SK-N-SH (cell line): ENCODE results near the gene ABHD17B. TPM values are rescaled to one million over a fixed set of nuclear protein-coding genes. Genes with fewer than 3 reads are reported as not detected.

Source experiments
- CTCF ChIA-PET: fragments of 300-600, 350-600 bp; formaldehyde crosslinking; extraction: SDS; loops from one replicate; lab custom pipeline; 2021; lab: Yijun Ruan, JAX
- POLR2A ChIA-PET: fragments of 350-600 bp; sonication (Branson Sonifier 250); formaldehyde crosslinking; extraction: SDS; loops from one replicate; lab custom pipeline; 2020; ENCODE audit warnings: antibody characterized with exemption, inconsistent platforms; lab: Yijun Ruan, JAX
- DNase-seq: peaks from one replicate; pipeline ENCODE4 v3.0.0; 2012
- H2AFZ ChIP-seq: fragments of 200-600 bp; sonication (generic); 2 replicates; pipeline ENCODE4 v1.8.1; 2016; ENCODE audit warnings: antibody characterized with exemption, mild to moderate bottlenecking, low read depth
- H3F3A ChIP-seq: fragments of 200-600 bp; sonication (generic); replicated peaks from 2 replicates; pipeline ENCODE3; 2016; ENCODE audit warnings: antibody characterized with exemption, mild to moderate bottlenecking; ENCODE audit not compliant: insufficient read depth
- H3K27ac ChIP-seq, 2 experiments: fragments of 200-500 bp in 1 of 2; fragments of 200-600 bp in 1 of 2; sonication (Bioruptor generic) in 1 of 2; sonication (generic), shearing (Covaris generic) in 1 of 2; 2 replicates each; pipeline versions ENCODE4 v1.5.1 to v1.6.1; 2014 to 2016; ENCODE audit warnings: low read depth in 2 of 2, inconsistent platforms in 1 of 2, low read length in 1 of 2, mild to moderate bottlenecking in 1 of 2, mixed read lengths in 1 of 2
- H3K27me3 ChIP-seq: fragments of 200-600 bp; sonication (generic), shearing (Covaris generic); 2 replicates; pipeline ENCODE4 v1.6.1; 2016; ENCODE audit warnings: mixed run types; ENCODE audit not compliant: insufficient read depth
- H3K36me3 ChIP-seq, 2 experiments: fragments of 200-500 bp in 1 of 2; fragments of 200-600 bp in 1 of 2; sonication (Bioruptor generic) in 1 of 2; sonication (generic) in 1 of 2; replicated peaks in 1 of 2; 2 replicates each; pipeline versions ENCODE3 to v1.5.1; 2014 to 2016; ENCODE audit warnings: low read length in 1 of 2, mild to moderate bottlenecking in 1 of 2; ENCODE audit not compliant: insufficient read depth in 2 of 2, control insufficient read depth in 1 of 2
- H3K4me1 ChIP-seq, 2 experiments: fragments of 200-500 bp in 1 of 2; fragments of 200-600 bp in 1 of 2; sonication (Bioruptor generic) in 1 of 2; sonication (generic), shearing (Covaris generic) in 1 of 2; 2 replicates each; pipeline versions ENCODE4 v1.5.1 to v1.6.1; 2014 to 2016; ENCODE audit warnings: low read depth in 1 of 2, low read length in 1 of 2, mixed run types in 1 of 2; ENCODE audit not compliant: insufficient read depth in 2 of 2, control insufficient read depth in 1 of 2
- H3K4me2 ChIP-seq: fragments of 200-600 bp; sonication (generic), shearing (Covaris generic); 2 replicates; pipeline ENCODE4 v1.6.1; 2017; ENCODE audit warnings: mixed run types
- H3K4me3 ChIP-seq, 2 experiments: fragments of 200-500 bp in 1 of 2; fragments of 200-600 bp in 1 of 2; sonication (Bioruptor generic) in 1 of 2; sonication (generic), shearing (Covaris generic) in 1 of 2; 2 replicates each; pipeline versions ENCODE4 v1.5.1 to v1.8.1; 2014 to 2016; ENCODE audit warnings: low read depth in 2 of 2, inconsistent platforms in 1 of 2, low read length in 1 of 2, mild to moderate bottlenecking in 1 of 2, mixed read lengths in 1 of 2, moderate library complexity in 1 of 2
- H3K79me2 ChIP-seq: fragments of 200-600 bp; sonication (generic); 2 replicates; pipeline ENCODE4 v1.8.1; 2017; ENCODE audit warnings: mild to moderate bottlenecking; ENCODE audit not compliant: insufficient read depth
- H3K9ac ChIP-seq: fragments of 200-600 bp; sonication (generic); 2 replicates; pipeline ENCODE4 v1.6.1; 2017; ENCODE audit warnings: mixed run types
- H3K9me2 ChIP-seq: fragments of 200-600 bp; sonication (generic); 2 replicates; pipeline ENCODE4 v1.6.1; 2017; ENCODE audit warnings: mixed run types
- H3K9me3 ChIP-seq: fragments of 200-600 bp; sonication (generic); 2 replicates; pipeline ENCODE4 v1.6.1; 2017; ENCODE audit warnings: mixed run types, mild to moderate bottlenecking, moderate library complexity
- H4K20me1 ChIP-seq: fragments of 200-600 bp; sonication (generic); 2 replicates; pipeline ENCODE4 v1.6.1; 2017; ENCODE audit warnings: mild to moderate bottlenecking, mixed run types; ENCODE audit not compliant: insufficient read depth
- EZH2phosphoT487 ChIP-seq: fragments of 200-600 bp; sonication (generic); IDR thresholded peaks from 2 replicates; pipeline ENCODE4 v1.6.1; 2017; ENCODE audit warnings: low read depth, mixed run types, mild to moderate bottlenecking, antibody characterized with exemption, moderate library complexity, borderline replicate concordance
- FOXJ3 ChIP-seq: sonication (generic); formaldehyde crosslinking; IDR thresholded peaks from 2 replicates; pipeline ENCODE4 v1.5.1; 2020; ENCODE audit warnings: mild to moderate bottlenecking, missing genetic modification reagents
- FOXM1 ChIP-seq: IDR thresholded peaks from 2 replicates; pipeline ENCODE4 v1.4.0; 2012; ENCODE audit warnings: low read depth, mild to moderate bottlenecking
- GABPA ChIP-seq: IDR thresholded peaks from 2 replicates; pipeline ENCODE4 v1.4.0; 2012; ENCODE audit warnings: low read depth, mild to moderate bottlenecking
- MEF2A ChIP-seq: IDR thresholded peaks from 2 replicates; pipeline ENCODE4 v1.4.0; 2012; ENCODE audit warnings: low read depth, borderline replicate concordance
- MXI1 ChIP-seq: IDR thresholded peaks from 2 replicates; pipeline ENCODE4 v1.6.1; 2012; ENCODE audit warnings: mild to moderate bottlenecking, low read depth, low read length, improper control_type of control experiment
- RCOR1 ChIP-seq: fragments of 150-350 bp; IDR thresholded peaks from 2 replicates; pipeline ENCODE4 v1.6.1; 2017; ENCODE audit warnings: antibody characterized with exemption, low read length
- RFX5 ChIP-seq: IDR thresholded peaks from 2 replicates; pipeline ENCODE4 v1.6.1; 2012; ENCODE audit warnings: mild to moderate bottlenecking, improper control_type of control experiment, low read length
- RXRA ChIP-seq: IDR thresholded peaks from 2 replicates; pipeline ENCODE4 v1.4.0; 2012; ENCODE audit warnings: low read depth, mild to moderate bottlenecking, borderline replicate concordance
- SIN3A ChIP-seq: IDR thresholded peaks from 2 replicates; pipeline ENCODE4 v1.6.1; 2012; ENCODE audit warnings: low read depth, mild to moderate bottlenecking, low read length, moderate library complexity, borderline replicate concordance
- SMC3 ChIP-seq: IDR thresholded peaks from 2 replicates; pipeline ENCODE4 v1.6.1; 2012; ENCODE audit warnings: low read depth, low read length, improper control_type of control experiment
- TAF1 ChIP-seq: IDR thresholded peaks from 2 replicates; pipeline ENCODE4 v1.6.1; 2012; ENCODE audit warnings: low read depth, mild to moderate bottlenecking, low read length, moderate library complexity, borderline replicate concordance
- TCF12 ChIP-seq: IDR thresholded peaks from 2 replicates; pipeline ENCODE4 v1.4.0; 2012
- WGBS: methylation state at CpG from one replicate; pipeline ENCODE4 v1.1.6; 2017; ENCODE audit warnings: low lambda C conversion rate; 5-methylcytosine and 5-hydroxymethylcytosine counted together
- polyA plus RNA-seq, 3 experiments: library from polyadenylated mRNA; depleted of rRNA; stranded (reverse); fragments of >200 nt; gene quantifications; 2 replicates each; pipeline ENCODE4 v1.2.3, GENCODE V29; 2012
- TF ChIP-seq, protein P1 (sequence below): IDR thresholded peaks from 2 replicates; pipeline ENCODE4 v1.4.0; 2012; ENCODE audit warnings: low read depth, borderline replicate concordance
- TF ChIP-seq, protein P2 (sequence below): IDR thresholded peaks from 2 replicates; pipeline ENCODE4 v1.4.0; 2012; ENCODE audit warnings: low read depth
- TF ChIP-seq, protein P3 (sequence below): fragments of 150-350 bp; IDR thresholded peaks from 2 replicates; pipeline ENCODE4 v1.6.1; 2016; ENCODE audit warnings: mild to moderate bottlenecking, low read depth, low read length
- TF ChIP-seq, protein P4 (sequence below): fragments of 150-350 bp; IDR thresholded peaks from 2 replicates; pipeline ENCODE4 v1.6.1; 2017; ENCODE audit warnings: antibody characterized with exemption, low read length, low read depth, borderline replicate concordance

The ABHD17B gene
- polyA plus RNA-seq, 1 of the 3 experiments (the other 2 are of a cell fraction), result 7.3 TPM

DNA sequence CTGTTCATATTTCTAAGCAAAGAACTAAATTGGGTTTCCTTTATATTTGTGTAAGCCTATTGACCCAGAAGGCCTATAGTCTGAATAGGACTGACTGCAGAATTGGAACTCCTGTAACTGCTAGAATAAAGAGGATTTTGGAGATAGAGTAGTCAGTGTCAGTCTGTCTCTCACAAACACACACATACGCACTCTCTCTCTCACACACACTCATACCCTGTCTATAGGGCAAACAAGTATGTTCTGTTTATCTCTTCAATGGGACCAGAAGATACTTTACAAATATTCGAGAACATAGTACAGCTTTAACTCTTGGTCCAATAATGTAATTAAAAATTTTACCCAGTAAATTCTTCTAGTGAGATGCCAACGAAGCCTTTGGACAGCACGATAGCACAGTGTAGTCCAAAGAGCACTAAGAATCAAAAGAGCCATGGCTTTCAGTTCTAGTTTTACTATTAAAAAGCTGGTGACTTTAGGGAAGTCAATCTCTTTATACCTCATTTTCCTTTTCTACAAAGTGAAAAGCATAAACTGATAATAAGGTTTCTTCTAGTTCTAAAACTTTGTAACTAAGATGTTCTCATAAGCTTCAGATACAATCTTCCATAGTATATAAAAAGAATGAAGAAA lies 19.3 kb downstream of the ABHD17B start:
- Histone ChIP-seq H3K9ac (no peak overlapping the region), H3K79me2 (peaks cover 58% of the 10 kb centered on the region), H2AFZ (no peak overlapping the region), H3K9me2 (no peaks in the 10 kb centered on the region), H3K27ac (no peak overlapping the region), H3K27me3 (no peaks in the 10 kb centered on the region), H3K36me3 (no peaks in the 10 kb centered on the region), H4K20me1 (peaks cover 17% of the 10 kb centered on the region), H3F3A (no peaks in the 10 kb centered on the region), H3K4me1 (no peaks in the 10 kb centered on the region), H3K4me3 (no peak overlapping the region), H3K4me2 (no peak overlapping the region), H3K9me3 (no peaks in the 10 kb centered on the region)
- TF ChIP-seq GABPA (no peak), RFX5 (no peak), FOXM1 (no peak), MXI1 (no peak), RCOR1 (no peak)
- TF ChIP-seq, protein P1, sequence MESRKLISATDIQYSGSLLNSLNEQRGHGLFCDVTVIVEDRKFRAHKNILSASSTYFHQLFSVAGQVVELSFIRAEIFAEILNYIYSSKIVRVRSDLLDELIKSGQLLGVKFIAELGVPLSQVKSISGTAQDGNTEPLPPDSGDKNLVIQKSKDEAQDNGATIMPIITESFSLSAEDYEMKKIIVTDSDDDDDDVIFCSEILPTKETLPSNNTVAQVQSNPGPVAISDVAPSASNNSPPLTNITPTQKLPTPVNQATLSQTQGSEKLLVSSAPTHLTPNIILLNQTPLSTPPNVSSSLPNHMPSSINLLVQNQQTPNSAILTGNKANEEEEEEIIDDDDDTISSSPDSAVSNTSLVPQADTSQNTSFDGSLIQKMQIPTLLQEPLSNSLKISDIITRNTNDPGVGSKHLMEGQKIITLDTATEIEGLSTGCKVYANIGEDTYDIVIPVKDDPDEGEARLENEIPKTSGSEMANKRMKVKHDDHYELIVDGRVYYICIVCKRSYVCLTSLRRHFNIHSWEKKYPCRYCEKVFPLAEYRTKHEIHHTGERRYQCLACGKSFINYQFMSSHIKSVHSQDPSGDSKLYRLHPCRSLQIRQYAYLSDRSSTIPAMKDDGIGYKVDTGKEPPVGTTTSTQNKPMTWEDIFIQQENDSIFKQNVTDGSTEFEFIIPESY, result no peak
- ChIA-PET POLR2A (interaction anchor here (1.2 kb wide), 1 partner anchor 19 kb away, joined by 4 read pairs; the partner anchor contains the start of genes ABHD17B and C9orf85), CTCF (interaction anchor here (1.6 to 1.7 kb wide), 2 partner anchors 20 to 73 kb away, joined by 4 to 5 read pairs; partner anchors contain the start of genes ABHD17B and C9orf85)
- 92% methylated on average over 4 of the region's 4 CpGs for WGBS
- DNase-seq, result no peak

DNA sequence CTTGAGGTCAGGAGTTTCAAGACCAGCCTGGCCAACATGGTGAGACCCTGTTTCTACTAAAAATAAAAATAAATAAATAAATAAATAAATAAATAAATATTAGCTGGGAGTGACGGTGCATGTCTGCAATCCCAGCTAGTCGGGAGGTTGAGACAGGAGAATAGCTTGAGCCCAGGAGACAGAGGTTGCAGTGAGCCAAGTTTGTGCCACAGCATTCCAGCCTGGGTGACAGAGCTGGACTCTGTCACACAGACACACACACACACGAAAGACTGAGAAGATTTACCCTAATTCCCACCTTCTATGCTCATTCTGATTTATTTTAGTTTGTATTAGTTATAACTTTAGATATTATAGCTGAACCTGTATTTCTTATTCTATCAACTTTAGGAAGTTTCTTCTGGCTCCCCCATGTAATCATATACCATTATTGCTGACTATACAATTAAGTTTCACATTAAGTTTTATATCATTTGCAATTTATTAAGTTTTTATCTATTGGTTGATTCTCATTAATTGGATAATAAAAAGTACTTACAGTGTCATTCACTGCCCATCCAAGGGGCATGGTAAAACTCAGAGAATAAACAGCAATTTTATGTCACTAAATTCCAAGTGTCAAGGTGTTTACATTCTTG lies 20.8 kb downstream of the ABHD17B start:
- Histone ChIP-seq H3K4me1 (no peaks in the 10 kb centered on the region), H2AFZ (no peak overlapping the region), H3K36me3 (no peaks in the 10 kb centered on the region), H3K9ac (no peak overlapping the region), H3K79me2 (peaks cover 58% of the 10 kb centered on the region), H3K9me2 (no peaks in the 10 kb centered on the region), H3F3A (no peaks in the 10 kb centered on the region), H4K20me1 (peaks cover 7% of the 10 kb centered on the region; the same call in 1 of the 2 replicates), H3K9me3 (no peaks in the 10 kb centered on the region), H3K4me3 (no peak overlapping the region), H3K27ac (no peak overlapping the region), H3K27me3 (no peaks in the 10 kb centered on the region), H3K4me2 (no peak overlapping the region)
- POLR2A ChIA-PET, result no interaction called here
- 96% methylated on average over 3 of the region's 3 CpGs for WGBS
- no peak for DNase-seq
- TF ChIP-seq RCOR1, result no peak
- TF ChIP-seq RXRA, result no peak
- no peak for TF ChIP-seq TAF1
- TF ChIP-seq, protein P2, sequence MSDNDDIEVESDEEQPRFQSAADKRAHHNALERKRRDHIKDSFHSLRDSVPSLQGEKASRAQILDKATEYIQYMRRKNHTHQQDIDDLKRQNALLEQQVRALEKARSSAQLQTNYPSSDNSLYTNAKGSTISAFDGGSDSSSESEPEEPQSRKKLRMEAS, result no peak
- TF ChIP-seq, protein P1, result no peak
- TF ChIP-seq, protein P3, sequence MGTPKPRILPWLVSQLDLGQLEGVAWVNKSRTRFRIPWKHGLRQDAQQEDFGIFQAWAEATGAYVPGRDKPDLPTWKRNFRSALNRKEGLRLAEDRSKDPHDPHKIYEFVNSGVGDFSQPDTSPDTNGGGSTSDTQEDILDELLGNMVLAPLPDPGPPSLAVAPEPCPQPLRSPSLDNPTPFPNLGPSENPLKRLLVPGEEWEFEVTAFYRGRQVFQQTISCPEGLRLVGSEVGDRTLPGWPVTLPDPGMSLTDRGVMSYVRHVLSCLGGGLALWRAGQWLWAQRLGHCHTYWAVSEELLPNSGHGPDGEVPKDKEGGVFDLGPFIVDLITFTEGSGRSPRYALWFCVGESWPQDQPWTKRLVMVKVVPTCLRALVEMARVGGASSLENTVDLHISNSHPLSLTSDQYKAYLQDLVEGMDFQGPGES, result no peak
- no peak for TF ChIP-seq FOXJ3
- no peak for TF ChIP-seq MEF2A
- no peak for TF ChIP-seq SIN3A
- TF ChIP-seq EZH2phosphoT487, result no peak
- no peak for TF ChIP-seq MXI1
- TF ChIP-seq, protein P4, sequence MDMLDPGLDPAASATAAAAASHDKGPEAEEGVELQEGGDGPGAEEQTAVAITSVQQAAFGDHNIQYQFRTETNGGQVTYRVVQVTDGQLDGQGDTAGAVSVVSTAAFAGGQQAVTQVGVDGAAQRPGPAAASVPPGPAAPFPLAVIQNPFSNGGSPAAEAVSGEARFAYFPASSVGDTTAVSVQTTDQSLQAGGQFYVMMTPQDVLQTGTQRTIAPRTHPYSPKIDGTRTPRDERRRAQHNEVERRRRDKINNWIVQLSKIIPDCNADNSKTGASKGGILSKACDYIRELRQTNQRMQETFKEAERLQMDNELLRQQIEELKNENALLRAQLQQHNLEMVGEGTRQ, result no peak
- TF ChIP-seq SMC3, result no peak
- no peak for TF ChIP-seq TCF12
- CTCF ChIA-PET, result interaction anchor here (1.7 kb wide), 1 partner anchor 21 kb away, joined by 5 read pairs; the partner anchor contains the start of genes ABHD17B and C9orf85
